NOMO-1 (cell line): Measurements from ENCODE around the gene MFSD11.
A peak's percentile ranks its signal among the peaks of the same experiment; 100 is the strongest.
"Not testable (repeated sequence)": the region's sequence is repeated elsewhere in the genome, so short reads cannot be mapped to it uniquely, and the experiment has no call there.

Experiments
- DNase-seq, 2 experiments: peaks; one replicate each; lab custom pipeline; 2025; ENCODE audit not compliant: unreplicated experiment in 2 of 2; lab: John Stamatoyannopoulos, UW

Gene MFSD11

DNA sequence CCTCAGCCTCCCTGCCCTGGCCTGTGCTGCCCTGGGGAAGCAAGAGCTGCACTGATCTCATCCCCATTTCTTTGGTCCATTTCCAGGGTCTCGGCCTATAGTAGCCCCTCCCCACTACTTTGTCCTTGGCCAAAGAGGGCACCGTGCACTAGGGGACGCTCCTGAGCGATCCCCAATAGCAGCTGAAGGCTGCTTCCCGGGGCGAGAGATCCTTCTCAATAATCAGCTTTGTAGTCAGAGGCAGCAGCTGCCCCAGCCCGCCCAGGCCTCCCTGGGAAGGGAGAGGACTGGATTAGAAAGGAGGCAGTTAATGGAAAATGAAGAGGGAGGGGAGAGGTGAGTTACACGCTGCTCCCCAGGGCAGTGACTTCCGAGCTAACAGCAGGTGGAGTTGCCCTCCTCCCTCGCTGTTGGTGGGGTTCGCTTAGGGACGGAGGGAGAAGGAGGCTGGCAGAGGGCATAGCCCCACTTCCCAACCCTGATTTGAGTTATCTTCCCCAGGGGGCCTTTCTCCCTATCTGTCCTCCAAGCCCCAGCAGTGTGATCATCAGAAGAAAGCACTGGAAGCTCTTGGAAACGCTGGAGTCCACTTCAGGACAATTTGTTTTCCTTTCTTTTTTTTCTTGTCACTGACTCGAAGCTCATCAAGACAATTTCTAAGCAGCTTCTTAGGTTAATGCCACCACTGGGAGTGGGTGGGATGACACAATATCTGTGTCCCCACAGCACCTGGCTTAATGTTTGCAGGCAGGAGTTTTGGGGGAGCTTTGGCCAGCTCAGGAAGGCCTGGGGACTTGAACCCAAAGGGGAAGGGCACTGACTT is 29.7 kb upstream of the MFSD11 start:
- no peak for DNase-seq

DNA sequence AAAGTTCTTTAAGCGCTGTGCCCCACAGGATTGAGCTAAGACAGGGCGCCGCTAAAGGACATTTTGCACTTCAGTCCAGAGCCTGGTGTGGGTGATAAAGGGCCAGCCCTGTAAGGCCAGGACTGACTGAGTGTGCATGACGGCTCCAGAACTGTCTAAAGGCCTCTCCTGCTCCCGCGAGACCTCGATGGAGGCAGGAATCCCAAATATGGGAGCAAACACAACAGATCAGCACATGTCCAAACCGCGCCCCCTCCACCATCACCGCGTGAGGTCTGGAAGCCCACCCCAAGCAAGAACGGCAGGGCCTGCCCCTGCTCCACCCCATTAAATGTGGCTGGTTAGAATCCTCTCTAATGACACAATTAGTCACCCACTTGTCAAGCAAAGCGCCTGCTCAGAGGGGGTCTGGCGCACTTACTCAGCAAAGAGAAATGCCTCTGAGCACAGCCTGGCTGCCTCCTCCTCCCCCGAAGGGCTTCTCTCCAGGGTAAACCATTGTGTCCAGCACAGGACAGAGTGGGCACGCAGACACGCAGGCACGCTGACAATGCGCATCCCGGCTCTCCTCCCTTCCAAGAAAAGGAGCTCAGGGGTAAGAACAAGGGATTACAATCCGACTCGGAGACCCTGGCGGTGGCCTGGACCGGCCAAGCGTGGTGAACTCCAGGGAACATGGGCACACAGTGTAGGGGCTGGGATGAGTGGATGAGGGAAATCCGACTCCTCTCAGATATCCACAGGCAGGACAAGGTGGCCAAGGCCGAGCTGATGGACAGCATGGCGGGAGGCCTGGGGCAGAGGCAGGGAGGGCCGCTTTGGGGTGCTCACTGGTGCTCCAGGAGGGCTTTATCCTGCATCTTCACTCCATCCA is 28.6 kb upstream of the MFSD11 start:
- no peak for DNase-seq

DNA sequence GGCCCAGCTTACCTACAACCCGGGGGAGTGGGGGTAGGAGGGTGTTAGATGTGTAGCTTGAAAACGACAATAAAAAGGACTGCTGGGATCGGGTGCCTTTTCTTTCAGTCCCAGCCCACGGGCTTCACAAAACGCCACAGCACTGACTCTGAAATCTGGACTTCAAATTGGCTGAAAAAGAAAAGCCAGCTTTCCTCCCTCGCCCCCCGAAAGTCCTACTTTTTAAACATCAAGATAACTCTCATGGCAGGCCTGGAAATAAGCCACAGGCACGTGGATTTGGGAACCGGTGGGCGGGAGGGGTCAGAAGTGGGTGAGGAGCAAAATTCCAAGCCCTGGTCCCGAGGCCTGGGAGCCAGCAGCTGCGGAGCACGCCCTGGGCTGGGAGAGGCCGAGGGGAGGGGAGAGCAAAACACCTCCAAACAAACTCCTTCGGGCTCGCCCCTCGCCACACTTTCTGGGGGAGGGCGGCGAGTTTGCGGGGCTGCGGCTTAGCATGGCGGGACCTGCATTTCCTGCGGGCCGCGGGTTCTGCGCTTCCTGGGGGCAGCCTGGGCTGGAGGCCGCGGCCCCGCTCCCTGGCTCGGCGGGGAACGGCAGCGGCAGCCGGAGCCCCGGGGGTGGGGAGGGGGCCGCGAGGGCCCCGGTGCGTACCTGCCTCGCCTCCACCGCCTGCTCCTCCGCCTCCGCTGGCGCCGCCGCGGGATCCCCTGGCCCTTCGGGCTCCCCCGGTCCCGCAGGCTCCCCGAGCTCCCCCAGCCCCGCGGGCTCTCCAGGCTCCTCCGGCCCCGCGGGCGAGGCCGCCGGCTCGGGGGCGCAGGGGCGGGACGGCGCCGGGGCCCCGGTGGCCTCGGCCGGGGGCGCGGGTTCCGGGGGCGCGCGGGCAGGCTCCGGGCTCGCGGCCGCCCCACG is 27.7 kb upstream of the MFSD11 start:
- not testable (repeated sequence) for DNase-seq

DNA sequence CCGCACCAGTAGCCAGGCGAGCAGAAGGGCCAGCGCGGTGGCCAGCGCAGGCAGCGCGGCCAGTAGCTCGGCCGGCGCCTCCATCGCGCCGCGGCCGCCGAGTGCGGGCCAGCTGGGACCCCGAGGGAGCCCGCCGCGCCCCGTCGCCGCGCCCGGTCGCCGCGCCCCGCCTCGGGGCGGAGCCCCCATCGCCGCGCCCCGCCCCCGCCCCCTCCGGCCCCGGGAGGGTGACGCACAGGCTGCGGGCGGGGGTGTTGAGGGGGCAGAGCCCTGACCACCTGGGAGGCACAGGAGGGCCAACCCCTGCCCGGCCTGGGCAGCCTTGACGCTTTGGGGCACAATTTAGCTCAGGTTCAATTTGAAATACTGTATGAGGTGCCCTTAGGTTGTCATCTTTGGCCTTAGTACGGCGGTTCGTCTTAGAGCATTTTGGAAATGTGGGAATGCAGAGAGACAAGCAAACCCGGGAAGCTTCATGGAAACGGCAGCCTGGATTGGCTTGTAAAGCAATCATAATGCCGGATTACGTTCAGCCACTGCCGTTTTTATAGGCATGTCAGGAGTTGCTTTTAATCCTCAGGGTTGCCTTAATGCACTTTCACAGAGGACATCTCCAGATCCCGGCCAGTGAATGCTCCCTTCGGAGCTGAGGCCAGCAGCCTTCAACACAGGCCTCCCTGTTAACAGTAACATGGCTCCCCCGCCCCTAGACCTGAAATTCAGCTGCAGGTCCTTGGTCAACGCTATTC is 26.9 kb upstream of the MFSD11 start, which contains the start of gene MXRA7:
TSS of gene MXRA7 (minus strand) at position 103 of the 749 bp plus-strand sequence. CDS start at position 84, 19 bp downstream.
- peak in 1 of 2 experiments; percentile 18 for DNase-seq

DNA sequence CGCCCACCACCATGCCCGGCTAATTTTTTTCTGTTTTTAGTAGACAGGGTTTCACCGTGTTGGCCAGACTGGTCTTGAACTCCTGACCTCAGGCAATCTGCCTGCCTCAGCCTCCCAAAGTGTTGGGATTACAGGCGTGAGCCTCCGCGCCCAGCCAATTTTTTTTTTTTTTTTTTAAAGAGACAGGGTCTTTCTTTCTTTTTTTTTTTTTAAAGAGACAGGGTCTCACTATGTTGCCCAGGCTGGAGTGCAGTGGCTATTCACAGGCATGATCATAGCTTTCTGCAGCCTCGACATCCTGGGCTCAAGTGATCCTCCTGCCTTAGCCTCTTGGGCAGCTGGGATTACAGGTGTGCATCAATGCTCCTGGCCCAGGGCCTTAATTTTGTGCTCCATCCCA is 25.6 kb upstream of the MFSD11 start:
- DNase-seq = not testable (repeated sequence)

DNA sequence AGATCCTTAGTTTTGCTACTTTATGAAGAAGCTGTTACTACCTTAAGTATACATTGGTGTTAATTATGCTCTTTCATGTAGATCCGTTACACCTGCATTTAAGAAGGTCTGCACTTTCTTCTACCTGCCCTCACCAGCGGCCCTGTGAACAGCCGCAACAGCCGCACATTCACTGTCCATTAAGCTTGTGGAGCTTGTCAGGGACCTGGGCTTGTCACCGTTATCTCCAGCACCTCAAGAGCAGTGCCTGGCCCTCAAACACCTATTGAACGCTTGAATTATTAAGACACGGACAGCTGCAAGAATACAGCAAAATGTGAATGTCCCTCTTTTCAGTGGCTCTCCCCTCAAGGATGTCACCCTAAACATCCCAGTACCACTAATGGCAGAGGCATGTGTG is 24.2 kb upstream of the MFSD11 start:
- no peak for DNase-seq

DNA sequence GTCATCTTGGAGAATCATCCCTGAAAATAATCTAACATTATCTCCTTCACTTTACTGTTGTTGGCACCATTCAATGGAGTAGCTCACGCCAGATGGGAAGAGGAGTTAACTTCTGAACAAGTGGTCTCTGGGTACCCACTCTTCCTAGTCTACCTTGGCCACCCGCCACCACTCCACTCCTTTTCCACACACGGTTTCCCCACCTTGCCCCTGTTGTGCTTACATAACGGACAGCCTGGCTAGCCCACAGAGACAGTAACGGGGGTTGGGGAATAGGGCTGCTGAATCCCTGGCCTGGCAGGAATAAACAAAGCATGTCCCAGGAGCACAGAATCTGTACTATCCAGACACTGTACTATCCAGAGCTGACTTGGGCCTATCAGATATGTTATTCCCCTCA is 23.6 kb upstream of the MFSD11 start:
- DNase-seq = no peak

DNA sequence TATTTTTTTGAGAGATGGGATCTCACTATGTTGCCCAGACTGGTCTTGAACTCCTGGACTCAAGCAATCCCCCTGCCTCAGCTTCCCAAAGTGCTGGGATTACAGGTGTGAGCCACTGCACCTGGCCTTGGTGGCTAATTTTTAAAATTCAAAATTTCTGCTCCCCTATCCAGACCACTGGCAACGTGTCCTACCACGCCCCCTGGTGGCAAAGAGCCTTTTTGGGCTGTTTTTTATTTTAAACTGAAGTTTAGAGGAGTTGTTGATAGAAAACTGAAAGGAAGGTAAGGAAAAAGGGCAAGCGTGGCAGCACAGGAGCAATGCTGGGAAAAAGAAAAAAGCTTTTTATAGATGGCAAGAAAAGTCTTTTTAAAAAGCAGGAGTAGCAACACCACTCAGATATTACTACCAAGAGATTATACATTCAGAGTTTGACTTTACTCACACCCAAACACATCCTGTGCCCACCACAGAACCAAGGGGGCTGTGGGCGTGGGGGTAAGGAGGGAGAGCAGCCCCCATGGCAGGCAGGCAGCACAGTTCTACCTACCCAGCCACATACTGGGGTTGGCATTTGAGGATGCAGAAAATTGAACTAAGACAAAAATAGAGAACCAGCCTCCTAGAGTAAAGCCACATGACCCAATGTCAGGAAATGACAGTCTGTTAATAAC is 23.0 kb upstream of the MFSD11 start:
- peak; percentile 14 to 50 for DNase-seq

DNA sequence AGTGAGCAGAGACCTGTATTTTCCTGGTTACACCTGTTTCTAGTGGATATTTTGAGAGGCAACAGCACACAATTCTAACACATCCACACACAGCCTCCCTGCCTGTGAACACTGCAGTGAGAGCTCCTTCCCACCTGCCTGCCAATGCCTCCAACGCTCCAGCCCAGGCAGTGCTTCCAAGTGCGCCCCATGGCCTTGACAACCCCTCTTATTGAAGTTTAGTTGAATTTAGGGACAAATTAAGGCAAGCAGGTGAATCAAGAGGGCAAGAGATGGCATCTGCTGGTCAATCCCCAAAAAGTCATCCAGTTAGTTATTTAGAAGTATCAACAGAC is 22.5 kb upstream of the MFSD11 start:
- no peak for DNase-seq

DNA sequence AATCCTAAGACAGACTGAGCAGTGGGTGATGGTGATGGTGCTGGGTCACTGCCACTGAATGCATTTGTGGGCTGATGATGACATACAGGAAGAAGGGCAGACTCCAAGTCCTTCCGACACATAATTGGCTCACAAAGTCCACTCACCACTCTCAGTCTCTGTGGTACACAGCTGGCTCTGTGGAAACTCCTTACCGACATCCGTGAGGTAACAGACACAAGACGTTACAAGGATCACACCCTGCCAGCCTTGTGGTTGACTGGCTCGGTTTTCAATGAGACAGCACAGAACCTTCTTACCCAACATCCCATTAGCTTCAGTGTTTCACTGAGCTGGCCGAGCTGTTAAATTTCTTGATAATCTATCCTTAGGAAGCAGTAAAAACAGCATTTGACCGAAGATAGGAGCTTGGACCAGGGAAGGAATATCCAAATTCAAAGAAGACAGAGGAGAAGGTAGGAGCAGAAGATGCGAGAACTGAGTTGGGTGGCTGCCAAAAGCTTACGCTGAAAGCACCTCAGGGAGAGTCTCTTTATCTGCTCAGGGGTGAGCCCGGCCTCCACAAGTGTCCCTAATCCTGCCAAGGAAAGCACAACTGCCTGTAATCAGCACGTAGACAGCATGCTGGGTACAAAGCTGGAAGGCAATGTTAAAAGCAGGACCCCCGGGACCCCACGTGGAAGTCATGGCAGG is 21.6 kb upstream of the MFSD11 start:
- peak; percentile 92 to 99 for DNase-seq

DNA sequence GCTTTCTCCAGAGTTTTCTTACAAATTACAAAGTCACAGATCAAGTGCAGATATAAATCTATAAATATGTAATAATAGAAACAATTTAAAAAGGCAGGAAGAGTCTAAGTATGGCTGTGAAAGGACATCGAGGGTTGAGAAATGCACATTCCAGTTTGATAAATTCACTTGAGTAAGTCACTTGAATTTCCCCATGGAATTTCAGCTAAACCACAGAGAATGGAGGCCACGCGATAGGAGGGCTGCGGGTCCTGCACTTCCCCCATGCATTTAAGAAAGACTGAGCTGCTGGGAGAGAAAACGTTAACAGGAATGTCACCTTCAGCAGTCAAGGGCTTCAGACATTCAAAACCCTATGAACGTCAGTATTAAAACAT is 21.1 kb upstream of the MFSD11 start:
- no peak for DNase-seq

DNA sequence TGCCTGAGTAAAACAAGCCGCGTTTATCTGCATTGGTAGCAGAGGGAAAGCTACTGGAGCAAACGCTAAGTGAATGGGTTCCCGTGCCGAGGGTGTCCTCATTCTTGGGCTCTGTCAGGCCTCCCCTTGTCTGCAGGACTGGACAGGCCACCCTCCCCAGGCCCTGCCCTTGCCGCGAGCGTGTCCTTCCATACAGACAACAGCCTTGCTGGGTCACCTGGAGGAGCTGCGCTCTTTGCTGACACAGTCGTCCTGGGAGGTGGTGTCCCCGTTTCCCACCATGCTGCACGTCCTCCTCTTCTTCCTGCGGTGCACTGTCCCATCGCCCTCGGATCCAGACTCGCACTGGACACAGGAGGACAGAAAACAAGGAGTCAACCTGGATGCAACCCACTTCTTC is 19.4 kb upstream of the MFSD11 start:
- DNase-seq = no peak

DNA sequence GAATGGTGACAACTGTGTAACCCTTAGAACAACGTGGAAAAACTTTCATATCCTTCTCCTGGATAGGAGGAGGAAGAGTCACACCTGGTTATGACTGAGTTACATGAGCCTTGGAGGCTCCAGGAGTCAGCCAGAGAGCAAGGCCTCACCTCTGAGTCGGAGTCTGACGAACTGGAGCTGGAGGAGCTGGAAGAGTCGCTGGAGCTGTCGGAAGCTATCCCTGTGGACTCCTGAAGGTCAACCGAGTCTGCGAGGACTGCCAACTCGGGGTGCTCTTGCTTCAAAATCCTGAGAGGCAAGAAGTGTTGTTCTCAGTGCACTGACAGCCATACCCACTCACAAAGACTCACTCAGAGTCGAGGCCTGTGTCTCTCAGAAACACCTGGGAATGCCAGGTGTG is 17.7 kb upstream of the MFSD11 start:
- DNase-seq = no peak

DNA sequence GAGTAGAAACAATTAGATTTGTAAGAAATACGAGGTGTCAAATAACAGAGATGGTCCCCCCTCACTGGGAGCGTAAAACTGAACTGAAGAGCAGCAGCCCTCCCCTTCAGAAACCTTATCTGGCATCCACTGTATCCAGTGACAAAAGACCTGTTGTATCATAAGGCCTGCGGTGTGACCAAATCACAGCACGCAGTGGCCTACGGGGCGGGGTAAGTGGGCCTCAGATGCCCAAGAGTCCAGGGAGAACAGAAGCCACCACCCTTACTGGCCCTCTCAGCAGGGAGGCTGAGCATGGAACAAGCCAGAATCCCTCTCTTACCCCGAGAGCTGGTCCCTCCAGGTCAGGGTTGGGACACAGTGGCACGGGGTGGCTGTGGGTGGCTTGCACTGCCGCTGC is 17.0 kb upstream of the MFSD11 start:
- no peak for DNase-seq

DNA sequence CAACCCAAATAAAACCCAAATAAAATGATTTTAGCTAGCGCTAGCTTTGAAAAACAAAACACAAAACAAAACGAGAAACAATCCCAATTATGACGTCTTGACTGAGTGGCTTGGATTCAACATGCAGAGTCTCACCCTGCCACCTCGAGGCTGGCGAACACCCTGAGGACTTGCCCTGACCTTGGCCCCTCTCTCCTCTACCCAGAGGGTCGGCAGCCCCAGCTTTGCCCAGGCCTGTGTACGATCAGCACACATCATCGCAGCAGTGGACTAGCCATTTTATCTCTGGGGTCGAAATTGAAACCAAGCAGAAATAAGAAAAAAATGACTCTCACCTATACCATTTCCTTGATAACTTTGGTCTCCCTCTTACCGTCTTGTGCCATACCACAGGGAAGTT is 16.5 kb upstream of the MFSD11 start:
- no peak for DNase-seq

DNA sequence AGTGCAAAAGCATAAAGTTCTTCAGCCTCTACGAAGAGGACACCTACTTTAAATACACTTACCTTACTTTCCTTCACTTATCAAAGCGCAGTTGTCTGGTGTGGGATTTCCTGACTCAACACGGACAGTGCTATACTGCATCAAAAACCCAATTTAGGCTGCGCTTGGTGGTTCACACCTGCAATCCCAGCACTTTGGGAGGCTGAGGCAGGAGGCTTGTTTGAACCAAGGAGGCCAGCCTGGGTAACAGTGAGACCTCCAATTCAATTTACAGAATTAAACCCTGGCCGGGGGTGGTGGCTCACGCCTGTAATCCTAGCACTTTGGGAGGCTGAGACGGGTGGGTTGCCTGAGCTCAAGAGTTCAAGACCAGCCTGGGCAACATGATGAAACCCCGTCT is 15.6 kb upstream of the MFSD11 start:
- no peak for DNase-seq

DNA sequence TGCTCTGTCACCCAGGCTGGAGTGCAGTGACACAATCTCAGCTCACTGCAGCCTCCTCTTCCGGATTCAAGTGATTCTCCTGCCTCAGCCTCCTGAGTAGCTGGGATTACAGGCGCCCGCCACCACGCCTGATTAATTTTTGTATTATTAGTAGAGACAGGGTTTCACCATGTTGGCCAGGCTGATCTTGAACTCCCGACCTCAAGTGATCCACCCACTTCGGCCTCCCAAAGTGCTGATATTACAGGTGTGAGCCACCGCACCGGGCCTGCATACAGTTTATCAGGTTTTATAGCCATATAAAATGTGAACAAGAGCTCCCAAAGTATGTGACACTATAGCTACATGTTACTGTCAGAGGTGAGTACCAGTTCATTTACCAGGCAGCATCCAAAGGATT is 14.9 kb upstream of the MFSD11 start:
- DNase-seq = not testable (repeated sequence)

DNA sequence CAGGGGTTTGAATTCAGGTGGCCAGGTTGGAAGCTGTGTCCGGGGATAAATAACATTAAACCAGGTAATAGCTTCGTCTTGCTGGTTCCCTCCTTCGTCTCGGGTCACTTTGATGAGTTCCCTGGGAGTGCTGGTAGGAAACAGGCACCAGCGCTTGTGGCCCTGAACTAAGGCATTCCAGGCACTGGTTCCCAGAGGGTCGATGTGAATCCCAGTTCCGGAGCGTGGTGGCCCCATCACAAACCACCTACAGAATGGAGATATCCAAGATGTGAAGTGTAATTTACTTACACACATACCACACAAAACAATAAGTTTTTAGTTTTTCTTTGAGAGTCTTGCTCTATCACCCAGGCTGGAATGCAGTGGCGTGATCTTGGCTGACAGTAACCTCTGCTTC is 14.1 kb upstream of the MFSD11 start:
- DNase-seq = no peak

DNA sequence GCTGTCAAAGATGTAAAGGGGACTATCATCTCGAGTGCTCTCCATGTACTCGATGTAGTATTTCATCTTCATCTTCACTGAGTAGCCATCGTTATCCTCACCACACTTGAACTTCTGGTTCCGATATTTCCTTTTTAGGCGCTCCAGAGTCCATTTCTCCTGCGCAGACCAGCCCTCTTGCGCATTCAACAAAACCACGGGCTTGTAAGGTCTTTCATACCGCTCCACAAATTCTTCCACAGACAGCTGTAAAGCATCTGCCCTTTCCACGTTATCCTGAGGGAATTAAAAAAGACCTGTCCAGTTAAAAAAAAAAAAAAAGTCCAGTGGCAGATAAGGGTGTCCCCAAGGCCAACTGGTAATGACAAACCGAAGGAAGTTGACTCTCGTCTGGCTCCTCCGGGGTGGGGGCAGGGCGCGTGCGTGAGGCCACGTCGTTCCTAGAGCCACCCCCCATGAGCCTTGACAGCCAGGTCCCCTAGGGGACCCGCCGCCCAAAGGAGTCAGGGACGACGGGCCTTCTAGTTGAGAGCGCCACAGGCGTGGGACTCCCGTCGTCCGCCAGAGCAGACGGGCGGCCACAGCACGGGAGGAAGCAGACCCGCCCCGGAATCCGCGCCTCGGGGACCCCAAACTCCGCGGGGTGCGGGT is 12.2 kb upstream of the MFSD11 start:
- DNase-seq = peak; percentile 43
